ENCODE data around the gene COG2. TPM values are rescaled to one million over a fixed set of nuclear protein-coding genes. Genes with fewer than 3 reads are reported as not detected.
"Not testable (repeated sequence)": the region's sequence is repeated elsewhere in the genome, so short reads cannot be mapped to it uniquely, and the experiment has no call there.

The COG2 gene
- total RNA-seq, 1 donor from 2014 or later: 29.7 TPM

DNA sequence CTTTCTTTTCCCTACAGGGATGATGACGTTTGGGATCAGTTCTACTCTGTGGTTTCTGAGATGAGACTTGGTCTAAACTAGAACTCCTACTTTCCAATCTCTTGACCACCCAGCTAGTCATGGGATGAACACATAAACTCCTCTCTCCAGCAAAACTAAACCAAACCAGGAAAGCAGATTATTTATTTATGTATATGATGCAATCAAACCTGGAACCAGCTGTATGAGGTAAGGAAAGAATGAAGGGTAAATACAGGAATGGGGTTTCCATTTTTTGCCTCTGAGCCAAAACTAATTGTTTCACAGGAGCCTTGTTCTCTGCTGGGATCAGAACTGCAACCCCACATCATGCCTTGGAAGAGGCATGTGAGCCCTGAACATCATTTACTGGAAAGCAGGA is 75.0 kb downstream of the COG2 start:
- no peak overlapping the region for H3K4me3 ChIP-seq (ENCODE audit: low read depth, low read length)
- H3K27me3 ChIP-seq (ENCODE audit: control insufficient read depth, insufficient read depth, low read length): no peaks in the 10 kb centered on the region
- no peaks in the 10 kb centered on the region for H3K36me3 ChIP-seq (ENCODE audit: control insufficient read depth, insufficient read depth, low read length)
- no peak for DNase-seq (ENCODE audit: low read depth)
- TF ChIP-seq, protein P1, sequence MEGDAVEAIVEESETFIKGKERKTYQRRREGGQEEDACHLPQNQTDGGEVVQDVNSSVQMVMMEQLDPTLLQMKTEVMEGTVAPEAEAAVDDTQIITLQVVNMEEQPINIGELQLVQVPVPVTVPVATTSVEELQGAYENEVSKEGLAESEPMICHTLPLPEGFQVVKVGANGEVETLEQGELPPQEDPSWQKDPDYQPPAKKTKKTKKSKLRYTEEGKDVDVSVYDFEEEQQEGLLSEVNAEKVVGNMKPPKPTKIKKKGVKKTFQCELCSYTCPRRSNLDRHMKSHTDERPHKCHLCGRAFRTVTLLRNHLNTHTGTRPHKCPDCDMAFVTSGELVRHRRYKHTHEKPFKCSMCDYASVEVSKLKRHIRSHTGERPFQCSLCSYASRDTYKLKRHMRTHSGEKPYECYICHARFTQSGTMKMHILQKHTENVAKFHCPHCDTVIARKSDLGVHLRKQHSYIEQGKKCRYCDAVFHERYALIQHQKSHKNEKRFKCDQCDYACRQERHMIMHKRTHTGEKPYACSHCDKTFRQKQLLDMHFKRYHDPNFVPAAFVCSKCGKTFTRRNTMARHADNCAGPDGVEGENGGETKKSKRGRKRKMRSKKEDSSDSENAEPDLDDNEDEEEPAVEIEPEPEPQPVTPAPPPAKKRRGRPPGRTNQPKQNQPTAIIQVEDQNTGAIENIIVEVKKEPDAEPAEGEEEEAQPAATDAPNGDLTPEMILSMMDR (IDR thresholded peaks at IDR 0.05; ENCODE audit: insufficient read depth, low read length, poor library complexity, severe bottlenecking): no peak

DNA sequence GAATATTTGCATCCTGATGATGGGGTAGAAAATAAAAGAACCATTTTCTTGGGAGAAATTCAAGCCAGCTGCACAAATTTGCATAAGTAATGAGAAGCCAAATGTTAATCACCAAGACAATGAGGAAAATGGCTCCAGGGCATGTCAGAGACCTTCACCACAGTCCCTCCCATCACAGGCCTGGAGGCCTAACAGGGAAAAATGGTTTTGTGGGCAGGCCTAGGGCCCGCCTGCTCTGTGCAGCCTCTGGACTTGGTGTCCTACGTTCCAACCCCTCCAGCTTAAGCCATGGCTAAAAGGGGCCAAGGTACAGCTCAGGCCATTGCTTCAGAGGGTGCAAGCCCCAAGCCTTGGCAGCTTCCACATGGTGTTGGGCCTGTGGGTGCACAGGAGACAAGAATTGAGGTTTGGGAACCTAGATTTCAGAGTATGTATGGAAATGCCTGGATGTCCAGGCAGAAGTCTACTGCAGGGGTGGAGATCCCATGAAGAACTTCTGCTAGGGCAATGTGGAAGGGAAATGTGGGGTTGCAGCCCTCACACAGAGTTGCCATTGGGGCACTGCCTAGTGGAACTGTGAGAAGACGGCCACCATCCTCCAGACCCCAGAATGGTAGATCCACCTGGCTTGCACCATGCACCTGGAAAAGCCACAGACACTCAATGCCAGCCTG is 79.7 kb downstream of the COG2 start:
- not testable (repeated sequence) for H3K36me3 ChIP-seq (ENCODE audit: control insufficient read depth, insufficient read depth, low read length); H3K4me3 ChIP-seq (ENCODE audit: low read depth, low read length); H3K27me3 ChIP-seq (ENCODE audit: control insufficient read depth, insufficient read depth, low read length); DNase-seq (ENCODE audit: low read depth)

DNA sequence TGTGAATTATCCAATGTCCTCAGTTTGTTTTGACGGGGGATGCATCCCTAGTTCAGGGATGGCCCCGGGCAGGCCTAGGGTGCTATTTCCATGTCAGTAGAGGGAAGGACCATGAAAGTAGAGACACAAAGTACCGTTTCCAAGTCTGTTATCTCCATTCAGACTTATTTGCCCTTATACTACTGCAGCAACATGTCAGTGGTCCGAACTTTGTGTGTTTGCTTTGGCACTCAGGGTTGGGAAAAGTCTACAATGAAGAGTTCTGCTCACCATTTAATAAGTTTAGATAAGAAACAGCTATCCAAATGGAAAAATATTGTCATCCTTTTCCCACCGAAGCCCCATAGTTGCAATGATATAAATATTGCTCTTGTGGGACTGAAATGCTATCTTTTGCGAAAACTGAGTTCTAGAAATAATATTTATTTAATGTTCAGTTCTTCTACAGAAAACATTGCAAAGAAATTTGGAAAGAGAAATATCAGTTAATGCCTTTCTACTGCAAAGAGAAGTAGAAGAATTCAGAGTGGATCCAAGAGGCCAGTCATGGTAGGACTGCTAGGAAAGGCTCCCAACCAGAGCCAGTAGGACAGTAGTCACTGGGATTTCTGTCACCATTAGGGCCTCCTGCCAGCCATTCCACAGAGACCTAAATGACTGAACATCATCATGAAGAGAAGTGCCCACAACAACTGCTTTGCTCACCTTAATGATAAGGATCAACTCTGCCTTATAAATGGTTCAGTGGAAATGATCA is 83.2 kb downstream of the COG2 start:
- Histone ChIP-seq H3K4me3 (ENCODE audit: low read depth, low read length) (no peak overlapping the region), H3K27me3 (ENCODE audit: control insufficient read depth, insufficient read depth, low read length) (peaks cover 3% of the 10 kb centered on the region), H3K36me3 (ENCODE audit: control insufficient read depth, insufficient read depth, low read length) (no peaks in the 10 kb centered on the region)
- no peak for DNase-seq (ENCODE audit: low read depth)
- TF ChIP-seq, protein P1 (IDR thresholded peaks at IDR 0.05; ENCODE audit: insufficient read depth, low read length, poor library complexity, severe bottlenecking): no peak

DNA sequence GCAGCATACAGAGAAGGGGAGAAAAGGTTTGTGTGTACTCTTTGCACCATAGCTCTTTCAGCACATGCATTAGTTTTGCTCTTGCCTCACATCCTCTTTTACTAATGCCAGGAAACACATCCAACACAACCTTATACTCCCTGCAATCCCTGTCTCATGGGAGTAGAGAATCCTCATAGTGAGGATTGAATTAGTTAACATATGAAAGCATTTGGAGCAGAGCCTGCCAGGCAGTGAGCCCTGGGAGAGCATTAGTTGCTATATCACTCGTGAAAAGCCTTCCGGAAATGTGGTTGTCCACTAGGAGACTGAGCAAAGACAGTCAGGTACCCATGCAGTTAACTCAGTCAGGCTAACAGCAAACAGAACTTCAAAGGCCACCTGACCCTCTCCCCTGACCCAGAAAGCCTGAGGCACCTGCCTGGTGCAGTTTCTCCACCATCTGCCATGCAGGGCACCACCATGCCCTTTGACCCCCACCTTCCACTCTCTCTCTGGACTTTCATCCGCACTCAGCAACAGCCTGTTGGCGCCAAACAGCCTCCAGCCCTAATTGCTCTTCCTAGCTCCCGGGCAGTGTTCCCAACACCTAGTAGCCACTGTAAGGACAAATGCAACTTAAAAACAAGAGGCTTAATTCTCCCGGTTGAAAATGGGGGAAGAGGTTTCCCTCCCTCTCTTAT is 86.6 kb downstream of the COG2 start:
- Histone ChIP-seq H3K4me3 (ENCODE audit: low read depth, low read length) (no peak overlapping the region), H3K27me3 (ENCODE audit: control insufficient read depth, insufficient read depth, low read length) (peaks cover 3% of the 10 kb centered on the region), H3K36me3 (ENCODE audit: control insufficient read depth, insufficient read depth, low read length) (no peaks in the 10 kb centered on the region)
- no peak for DNase-seq (ENCODE audit: low read depth)
- TF ChIP-seq, protein P1 (IDR thresholded peaks at IDR 0.05; ENCODE audit: insufficient read depth, low read length, poor library complexity, severe bottlenecking): no peak

DNA sequence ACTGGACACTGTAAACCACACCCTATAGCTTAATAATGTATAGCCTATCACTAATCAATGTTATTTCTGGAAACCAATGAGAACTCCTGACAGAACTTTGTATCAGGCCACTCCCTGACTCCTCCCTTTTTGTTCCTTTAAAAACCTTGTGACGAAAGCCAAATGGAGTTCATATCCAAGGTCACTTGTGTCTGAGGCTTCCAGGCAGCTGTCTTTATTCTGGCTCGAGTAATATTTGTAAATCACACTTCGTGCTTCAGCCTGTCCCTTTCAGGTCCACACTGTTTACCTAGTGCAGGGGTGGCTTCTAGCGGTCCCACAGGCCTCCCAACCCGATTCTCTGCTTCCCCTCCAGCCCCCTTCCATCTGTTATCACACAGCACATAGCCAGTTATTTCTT is 88.7 kb downstream of the COG2 start:
- TF ChIP-seq, protein P1 (IDR thresholded peaks at IDR 0.05; ENCODE audit: insufficient read depth, low read length, poor library complexity, severe bottlenecking): no peak
- DNase-seq (ENCODE audit: low read depth): no peak
- Histone ChIP-seq H3K36me3 (ENCODE audit: control insufficient read depth, insufficient read depth, low read length) (no peaks in the 10 kb centered on the region), H3K27me3 (ENCODE audit: control insufficient read depth, insufficient read depth, low read length) (peaks cover 3% of the 10 kb centered on the region), H3K4me3 (ENCODE audit: low read depth, low read length) (no peak overlapping the region)

DNA sequence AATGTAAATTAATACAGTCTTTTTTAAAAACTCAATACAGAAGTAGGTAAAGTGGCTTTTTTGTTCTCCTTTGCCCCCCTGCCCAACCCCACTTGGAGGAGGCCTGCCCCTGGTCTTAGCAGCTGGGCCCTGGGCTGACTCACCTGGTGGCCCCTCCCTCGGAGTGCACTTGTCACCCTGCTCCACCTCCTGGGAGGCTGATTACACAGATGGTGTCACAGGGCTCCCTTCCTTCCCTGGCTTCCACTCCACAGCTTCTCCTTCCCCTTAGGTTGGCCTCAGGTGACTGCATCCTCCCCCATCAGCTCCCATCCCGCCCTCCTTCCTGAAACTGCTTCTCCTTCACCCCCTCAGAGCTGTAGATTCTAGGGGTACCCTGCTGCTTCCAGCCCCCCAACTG is 93.2 kb downstream of the COG2 start:
- Histone ChIP-seq H3K27me3 (ENCODE audit: control insufficient read depth, insufficient read depth, low read length) (no peaks in the 10 kb centered on the region), H3K4me3 (ENCODE audit: low read depth, low read length) (no peak overlapping the region), H3K36me3 (ENCODE audit: control insufficient read depth, insufficient read depth, low read length) (no peaks in the 10 kb centered on the region)
- no peak for DNase-seq (ENCODE audit: low read depth)
- TF ChIP-seq, protein P1 (IDR thresholded peaks at IDR 0.05; ENCODE audit: insufficient read depth, low read length, poor library complexity, severe bottlenecking): no peak

All from kidney epithelial cell (primary cell).